Right lobe of liver (tissue), 6 donors: ENCODE results near the gene SV2B. TPM values are rescaled to one million over a fixed set of nuclear protein-coding genes. Genes with fewer than 3 reads are reported as not detected.

Experiments
- ATAC-seq, 4 donors: fragments of 200-7000 bp; cut with Tn5 transposase; one replicate each; pipeline ENCODE4 v1.9.1; 2020; ENCODE audit warnings: mild to moderate bottlenecking in 4 of 4, moderate library complexity in 4 of 4
- DNase-seq, 3 donors: peaks; one replicate each; pipeline ENCODE4 v3.0.0-alpha.2; 2020
- H3K27ac ChIP-seq, 3 donors: fragments of 200-600 bp; one replicate each; pipeline ENCODE4 v1.8.0; 2022
- H3K27me3 ChIP-seq, 2 donors: fragments of 200-600 bp; one replicate each; pipeline ENCODE4 v1.8.0; 2022
- H3K36me3 ChIP-seq, 4 donors: fragments of 200-600 bp; sonication (generic) in 1 of 4; one replicate each; pipeline versions ENCODE4 v1.5.1 to v1.8.0; 2017 to 2022; ENCODE audit warnings: control low read depth in 1 of 4
- H3K4me1 ChIP-seq, 4 donors: fragments of 200-600 bp; sonication (generic) in 1 of 4; one replicate each; pipeline versions ENCODE4 v1.5.1 to v1.8.0; 2017 to 2022; ENCODE audit warnings: control low read depth in 1 of 4
- H3K4me3 ChIP-seq, 3 donors: fragments of 200-600 bp; one replicate each; pipeline ENCODE4 v1.8.0; 2022
- H3K9me3 ChIP-seq, 4 donors: fragments of 200-600 bp; sonication (generic) in 1 of 4; one replicate each; pipeline versions ENCODE4 v1.5.1 to v1.8.0; 2017 to 2022; ENCODE audit warnings: control low read depth in 1 of 4
- CTCF ChIP-seq, 4 donors: fragments of 200-600 bp in 3 of 4; fragments of 450-650 bp in 1 of 4; IDR thresholded peaks; one replicate each; pipeline versions ENCODE4 v1.5.1 to v1.8.0; 2016 to 2022; ENCODE audit warnings: antibody characterized with exemption in 4 of 4, mild to moderate bottlenecking in 2 of 4
- POLR2A ChIP-seq: fragments of 450-650 bp; IDR thresholded peaks from one replicate; pipeline ENCODE4 v1.6.1; 2017; ENCODE audit warnings: antibody characterized with exemption, mild to moderate bottlenecking
- WGBS: methylation state at CpG from one replicate; pipeline ENCODE4 v1.1.6; 2018; ENCODE audit warnings: low coverage, low lambda C conversion rate; ENCODE audit not compliant: insufficient coverage; ENCODE audit errors: missing lambda C conversion rate; 5-methylcytosine and 5-hydroxymethylcytosine counted together
- intact Hi-C, 2 donors: fragments of 100-400 bp; cut with DNase I; formaldehyde crosslinking; loops; one replicate each; pipeline versions ENCODE4 v1.11.2 to v1.14.1; 2022
- total RNA-seq, 6 experiments: library from RNA; depleted of rRNA in 2 of 6; stranded (reverse); fragments of >200 nt in 2 of 6; fragmentation: NEBNext Ultra II Directional in 3 of 6; extraction: Animal tissue kit (Norgen Biotek cat#: 25700) in 3 of 6; gene quantifications; one replicate each; pipeline versions ENCODE4 v1.1.0 to v1.2.4, GENCODE V29; 2016 to 2023
- donor health status: DM: no; HTN: yes; CAD: no.
- donor health status: DM: no; HTN: no; CAD: no.
- donor health status: DM: no; HTN: no; CAD: no.
- donor health status: DM: no; HTN: yes; CAD: no.
- donor health status: DM: no; HTN: yes; CAD: no.

SV2B gene
- total RNA-seq, 6 experiments from 2014 or later: 0.06 to 0.81 (median 0.18) TPM; not detected in 1

- H3K36me3 ChIP-seq: no peaks in the 10 kb centered on the region
- TF ChIP-seq CTCF (IDR thresholded peaks at IDR 0.05): no peak
- TF ChIP-seq POLR2A: no peak
These were observed 51.9 kb downstream of the SV2B start for GRCh38 chr15:91151781-91152563.

GRCh38 chr15:91152896-91153581 lies 53.0 kb downstream of the SV2B start:
- Histone ChIP-seq H3K4me1 (no peaks in the 10 kb centered on the region), H3K9me3 (no peaks in the 10 kb centered on the region), H3K27ac (no peak overlapping the region), H3K4me3 (no peak overlapping the region), H3K36me3 (no peaks in the 10 kb centered on the region), H3K27me3 (no peaks in the 10 kb centered on the region)
- ATAC-seq (no peak), DNase-seq (no peak)
- WGBS: 50% methylated on average over 7 of the region's 10 CpGs
- intact Hi-C loops: no loop called here
- TF ChIP-seq POLR2A (no peak), CTCF (IDR thresholded peaks at IDR 0.05) (no peak)

More at GRCh38 chr15:91151781-91152563, 51.9 kb downstream of the SV2B start:
- DNase-seq (no peak), ATAC-seq (no peak)
- Histone ChIP-seq H3K27me3 (no peaks in the 10 kb centered on the region), H3K9me3 (no peaks in the 10 kb centered on the region), H3K4me1 (no peaks in the 10 kb centered on the region), H3K27ac (no peak overlapping the region), H3K4me3 (no peak overlapping the region)
- 59% methylated on average over 4 of the region's 4 CpGs for WGBS
- intact Hi-C loops: no loop called here

- ATAC-seq (no peak), DNase-seq (no peak)
- H3K9me3 ChIP-seq: no peaks in the 10 kb centered on the region
- H3K27ac ChIP-seq: no peak overlapping the region
- no peak overlapping the region for H3K4me3 ChIP-seq
- intact Hi-C loops: no loop called here
- TF ChIP-seq CTCF (IDR thresholded peaks at IDR 0.05) (no peak), POLR2A (no peak)
- WGBS: 29% methylated on average over 1 of the region's 1 CpG
- H3K27me3 ChIP-seq: peaks cover 0 to 1% of the 10 kb centered on the region in 2 donors
- H3K4me1 ChIP-seq: no peaks in the 10 kb centered on the region
- no peaks in the 10 kb centered on the region for H3K36me3 ChIP-seq
These were observed 53.9 kb downstream of the SV2B start for GRCh38 chr15:91153954-91154353.

DNA sequence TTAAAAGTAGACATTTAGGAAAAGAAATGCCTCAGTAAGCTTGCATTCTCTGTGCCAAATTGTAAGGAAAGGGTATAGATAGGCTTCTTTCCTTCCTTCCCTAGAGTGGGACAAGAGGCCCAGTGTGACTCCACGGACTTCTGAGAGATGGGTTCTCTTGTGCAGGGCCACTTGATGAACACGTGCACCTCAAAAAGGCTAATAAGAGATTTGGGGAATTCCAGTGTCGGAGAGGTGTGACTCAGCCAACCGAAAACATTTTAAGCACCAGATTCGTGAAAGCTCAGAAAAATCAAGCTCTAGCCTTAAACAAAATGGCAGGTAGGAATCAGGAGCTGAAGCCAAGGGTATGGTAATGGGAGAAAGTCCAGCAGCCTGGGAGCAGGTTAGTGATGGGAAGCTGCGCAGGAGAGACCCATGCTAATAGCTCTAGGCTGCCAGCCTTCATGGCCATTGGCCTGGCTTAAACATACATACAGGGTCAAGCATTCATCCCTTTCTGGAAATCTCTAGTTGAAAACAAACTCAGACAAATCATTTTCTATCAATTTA lies 56.2 kb downstream of the SV2B start:
- Histone ChIP-seq H3K4me3 (no peak overlapping the region), H3K27me3 (peaks cover 0 to 12% of the 10 kb centered on the region in 2 donors), H3K4me1 (no peaks in the 10 kb centered on the region), H3K36me3 (no peaks in the 10 kb centered on the region), H3K27ac (no peak overlapping the region), H3K9me3 (no peaks in the 10 kb centered on the region)
- ATAC-seq (no peak), DNase-seq (no peak)
- WGBS: 41% methylated on average over 4 of the region's 6 CpGs
- intact Hi-C loops: no loop called here
- no peak for TF ChIP-seq POLR2A
- no peak for TF ChIP-seq CTCF (IDR thresholded peaks at IDR 0.05)
